Measurements from ENCODE around the gene PTGR3.

Gene PTGR3

GRCh38 chr18:75218065-75218923 lies 9.4 kb upstream of the PTGR3 start:
- Histone ChIP-seq H3K27me3 (no peaks in the 10 kb centered on the region), H3K9me3 (no peaks in the 10 kb centered on the region), H3K36me3 (no peaks in the 10 kb centered on the region), H3K4me1 (ENCODE audit: control insufficient read depth in 1 of 2, insufficient read depth in 1 of 2, low read depth in 1 of 2, low read length in 1 of 2) (no peaks in the 10 kb centered on the region), H3K27ac (no peak overlapping the region), H3K4me3 (ENCODE audit: low read depth in 1 of 2, low read length in 1 of 2) (no peak overlapping the region)
- TF ChIP-seq CTCF (IDR thresholded peaks at IDR 0.05), result no peak

DNA sequence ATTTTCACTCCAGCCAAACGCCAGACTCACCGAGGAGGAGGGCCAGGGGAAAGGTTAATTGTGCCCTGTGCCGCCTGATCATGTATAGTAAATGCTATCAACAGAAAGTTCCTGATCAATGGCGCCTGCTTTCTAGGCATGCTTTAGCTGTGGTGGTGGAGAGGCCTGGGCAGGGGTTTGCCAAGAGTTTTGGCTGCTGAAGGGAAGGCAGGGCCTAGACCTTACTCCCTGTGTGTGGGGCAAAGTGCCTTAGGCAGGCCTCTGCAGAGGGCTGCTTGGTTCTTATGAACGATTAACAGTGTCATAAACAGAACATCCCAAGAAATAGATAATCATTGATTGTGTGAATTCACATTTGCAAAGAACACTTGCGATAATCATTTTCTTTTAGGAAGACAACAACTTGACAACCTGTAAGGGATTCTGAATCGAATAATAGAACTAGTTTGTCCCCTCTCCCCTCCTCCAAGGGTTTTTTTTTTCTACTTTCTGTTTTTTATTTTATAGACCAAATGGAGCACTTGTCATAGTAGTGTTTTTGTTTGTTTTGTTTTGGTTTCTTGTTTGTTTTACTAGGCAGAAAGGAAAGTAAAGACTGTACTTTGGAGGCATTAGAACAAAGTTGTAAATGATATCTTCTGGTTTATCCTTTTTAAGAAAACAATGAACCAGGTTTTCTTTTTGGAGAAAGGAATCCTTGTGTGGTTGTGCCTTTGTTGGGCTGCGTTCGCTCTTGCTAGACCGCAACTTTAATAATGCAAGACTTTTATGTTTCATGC lies 8.2 kb upstream of the PTGR3 start:
- H3K4me3 ChIP-seq (ENCODE audit: low read depth in 1 of 2, low read length in 1 of 2), result no peak overlapping the region
- TF ChIP-seq CTCF (IDR thresholded peaks at IDR 0.05), result no peak

DNA sequence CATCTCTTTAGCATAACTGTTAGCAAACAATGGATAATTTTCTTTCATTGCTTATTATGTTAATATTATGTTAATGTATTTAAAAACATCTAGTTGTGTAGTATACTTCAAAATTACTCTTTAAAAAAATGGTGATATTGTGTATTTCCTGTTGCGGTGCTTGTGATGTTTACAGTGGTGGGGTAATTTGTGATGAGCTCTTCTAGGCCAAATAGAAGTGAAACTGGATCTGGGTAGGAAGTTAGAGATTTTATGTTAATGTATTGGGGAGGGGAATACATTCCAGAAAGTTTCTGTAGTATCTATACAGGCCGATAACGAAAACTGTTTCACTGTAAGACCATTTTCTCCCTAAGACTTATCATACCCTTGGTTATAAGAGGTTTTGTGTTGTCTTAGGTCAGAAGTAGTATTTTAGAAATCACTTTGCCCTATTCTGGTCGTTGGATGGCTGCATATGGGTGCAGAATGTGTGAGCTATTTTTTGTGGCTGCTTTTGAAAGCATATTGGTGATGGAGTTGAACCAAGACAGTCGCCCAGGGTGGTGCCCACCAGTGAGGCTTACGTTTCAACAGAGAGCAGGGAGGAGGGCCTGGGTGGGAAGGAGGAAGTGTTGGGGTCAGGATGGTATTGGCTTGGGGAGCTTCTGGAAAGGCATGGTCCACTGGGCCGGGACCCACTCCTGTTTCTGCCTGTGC lies 7.4 kb upstream of the PTGR3 start:
- H3K36me3 ChIP-seq, result no peaks in the 10 kb centered on the region

More for the DNA sequence above, 8.2 kb upstream of the PTGR3 start:
- Histone ChIP-seq H3K27ac (no peak overlapping the region), H3K36me3 (no peaks in the 10 kb centered on the region), H3K27me3 (peaks cover 8% of the 10 kb centered on the region), H3K4me1 (ENCODE audit: control insufficient read depth in 1 of 2, insufficient read depth in 1 of 2, low read depth in 1 of 2, low read length in 1 of 2) (peaks cover 2% of the 10 kb centered on the region in 2 experiments), H3K9me3 (no peaks in the 10 kb centered on the region)

GRCh38 chr18:75215663-75216062 lies 6.7 kb upstream of the PTGR3 start:
- peaks cover 6 to 7% of the 10 kb centered on the region in 2 experiments for H3K4me1 ChIP-seq (ENCODE audit: control insufficient read depth in 1 of 2, insufficient read depth in 1 of 2, low read depth in 1 of 2, low read length in 1 of 2)

More for the DNA sequence above, 7.4 kb upstream of the PTGR3 start:
- no peak for TF ChIP-seq CTCF (IDR thresholded peaks at IDR 0.05)
- Histone ChIP-seq H3K27ac (no peak overlapping the region), H3K4me3 (ENCODE audit: low read depth in 1 of 2, low read length in 1 of 2) (no peak overlapping the region), H3K4me1 (ENCODE audit: control insufficient read depth in 1 of 2, insufficient read depth in 1 of 2, low read depth in 1 of 2, low read length in 1 of 2) (peaks cover 5% of the 10 kb centered on the region in 2 experiments), H3K9me3 (no peaks in the 10 kb centered on the region), H3K27me3 (peaks cover 12% of the 10 kb centered on the region)

More at GRCh38 chr18:75215663-75216062, 6.7 kb upstream of the PTGR3 start:
- H3K27ac ChIP-seq, result no peak overlapping the region
- no peaks in the 10 kb centered on the region for H3K9me3 ChIP-seq
- no peaks in the 10 kb centered on the region for H3K36me3 ChIP-seq
- H3K27me3 ChIP-seq, result peaks cover 12% of the 10 kb centered on the region
- H3K4me3 ChIP-seq (ENCODE audit: low read depth in 1 of 2, low read length in 1 of 2), result no peak overlapping the region
- no peak for TF ChIP-seq CTCF (IDR thresholded peaks at IDR 0.05)
